HG03342 (cell line): ENCODE measurements around the gene RNF223.
"Not testable (repeated sequence)": the region's sequence is repeated elsewhere in the genome, so short reads cannot be mapped to it uniquely, and the experiment has no call there.

Experiments used
- ATAC-seq: cut with Tn5 transposase; IDR thresholded peaks from one replicate; pipeline ENCODE4 v1.9.1; 2021; ENCODE audit warnings: mild to moderate bottlenecking, moderate library complexity; ENCODE audit not compliant: unreplicated experiment

RNF223 gene

GRCh38 chr1:1061682-1062345 is 12.3 kb downstream of the RNF223 start:
- ATAC-seq, result no peak

GRCh38 chr1:1060281-1061000 is 13.7 kb downstream of the RNF223 start:
- no peak for ATAC-seq

GRCh38 chr1:1059494-1060280 is 14.4 kb downstream of the RNF223 start:
- peak; percentile 71 for ATAC-seq

GRCh38 chr1:1058921-1059493 is 15.1 kb downstream of the RNF223 start:
- peak; percentile 34 for ATAC-seq

GRCh38 chr1:1058088-1058905 is 15.8 kb downstream of the RNF223 start:
- no peak for ATAC-seq

GRCh38 chr1:1057769-1058087 is 16.4 kb downstream of the RNF223 start:
- not testable (repeated sequence) for ATAC-seq

GRCh38 chr1:1055841-1056736 is 18.0 kb downstream of the RNF223 start:
- no peak for ATAC-seq

- ATAC-seq, result no peak
Measured at GRCh38 chr1:1054971-1055370, 19.1 kb downstream of the RNF223 start.

GRCh38 chr1:1054099-1054700 is 19.9 kb downstream of the RNF223 start:
- ATAC-seq, result no peak

- ATAC-seq, result no peak
Measured at GRCh38 chr1:1053682-1054081, 20.4 kb downstream of the RNF223 start.

GRCh38 chr1:1053022-1053421 is 21.1 kb downstream of the RNF223 start:
- ATAC-seq, result no peak

- no peak for ATAC-seq
Measured at GRCh38 chr1:1052003-1052840, 21.9 kb downstream of the RNF223 start.

GRCh38 chr1:1051127-1051810 is 22.8 kb downstream of the RNF223 start:
- no peak for ATAC-seq

- ATAC-seq, result no peak
Measured at GRCh38 chr1:1050577-1051052, 23.5 kb downstream of the RNF223 start.

- no peak for ATAC-seq
Measured at GRCh38 chr1:1049318-1050165, 24.6 kb downstream of the RNF223 start.

- no peak for ATAC-seq
Measured at GRCh38 chr1:1048765-1049164, 25.3 kb downstream of the RNF223 start.

GRCh38 chr1:1047963-1048362 is 26.1 kb downstream of the RNF223 start:
- no peak for ATAC-seq
